Iris pigment epithelial cell (primary cell): ENCODE results near the gene FNIP1.
"Not testable (repeated sequence)": the region's sequence is repeated elsewhere in the genome, so short reads cannot be mapped to it uniquely, and the experiment has no call there.

ENCODE experiments used
- DNase-seq: peaks from one replicate; pipeline ENCODE4 v3.0.0-alpha.2; 2011; ENCODE audit warnings: low read depth

The FNIP1 gene

GRCh38 chr5:131635684-131636572, 160.9 kb downstream of the FNIP1 start:
- peak; percentile 50 for DNase-seq

DNA sequence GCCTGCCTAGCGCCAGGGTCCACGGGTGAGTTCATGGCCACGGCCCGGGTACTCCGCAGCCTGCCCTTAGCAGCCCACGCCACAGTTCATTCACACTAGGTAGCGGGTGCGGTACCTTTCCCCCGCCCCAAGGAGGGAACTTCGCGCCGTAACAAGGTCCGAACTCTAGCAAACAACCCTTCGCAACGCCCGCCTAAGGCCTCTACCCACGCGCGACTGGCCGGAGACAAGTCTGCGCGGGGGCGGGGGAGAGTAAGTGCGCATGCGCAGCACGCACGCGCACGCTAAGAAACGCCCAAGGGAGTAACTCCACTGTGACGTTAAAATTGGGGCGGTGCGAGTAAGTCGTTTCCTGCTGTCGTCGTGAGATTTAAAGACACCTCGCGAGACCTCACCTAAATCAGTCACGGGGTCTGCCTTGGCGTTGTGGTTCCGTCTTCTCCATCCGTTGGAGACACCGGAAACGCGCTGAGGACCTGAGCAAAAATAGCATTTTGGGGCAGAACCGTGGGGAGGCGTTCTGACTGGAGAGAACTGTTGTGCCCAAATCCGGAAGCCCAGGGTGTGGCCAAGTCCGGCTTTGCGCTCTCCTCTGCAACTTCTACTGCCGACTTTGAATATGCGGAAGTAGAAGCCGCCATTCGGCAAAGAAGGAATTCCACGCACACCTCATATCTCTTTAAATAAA, 161.7 kb downstream of the FNIP1 start, which contains the start of gene RAPGEF6:
Gene RAPGEF6, minus strand, starts transcription at position 234 of the 688 bp plus-strand sequence. Its CDS starts 199 bp downstream, at position 35.
- DNase-seq = peak; percentile 100

DNA sequence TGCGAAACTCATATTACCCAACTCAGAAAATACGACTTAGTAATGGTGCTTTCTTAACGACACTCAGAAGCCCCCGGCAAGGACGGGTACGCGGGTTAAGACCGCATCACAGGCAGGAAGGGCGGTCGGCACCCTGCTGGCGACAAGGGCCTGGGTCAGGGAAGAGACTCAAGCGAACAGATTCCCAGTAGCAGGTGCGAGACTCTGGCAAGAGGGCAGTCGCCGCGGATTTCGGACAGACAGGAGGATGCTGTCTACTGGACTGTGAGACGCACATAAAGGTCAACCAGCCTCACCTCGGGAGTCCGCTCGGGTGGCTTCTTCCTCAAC, 162.2 kb downstream of the FNIP1 start:
- DNase-seq = peak; percentile 37

DNA sequence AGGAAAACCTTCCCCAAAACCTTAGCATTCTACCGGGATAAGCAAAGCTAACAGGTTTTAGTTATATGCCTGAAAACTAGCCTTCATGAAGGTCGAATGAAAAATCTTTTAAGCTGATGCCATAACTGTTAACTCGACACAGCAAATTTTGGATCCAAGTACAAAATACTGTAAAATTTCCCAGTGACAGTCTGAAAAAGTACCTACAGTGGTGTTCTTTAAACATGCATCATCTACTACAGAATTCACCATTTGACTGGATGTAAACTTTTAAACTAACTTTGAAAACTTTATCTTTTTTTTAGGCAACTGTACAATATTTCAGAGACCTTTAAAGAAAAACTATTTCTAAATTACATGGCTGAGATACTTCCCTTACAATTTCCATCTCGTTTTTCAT, 162.6 kb downstream of the FNIP1 start:
- no peak for DNase-seq

GRCh38 chr5:131633830-131634229, 163.0 kb downstream of the FNIP1 start:
- no peak for DNase-seq

- DNase-seq = peak; percentile 32
These were observed 165.9 kb downstream of the FNIP1 start for GRCh38 chr5:131630963-131631350.

- no peak for DNase-seq
These were observed 166.4 kb downstream of the FNIP1 start for GRCh38 chr5:131630208-131630962.

- peak; percentile 68 for DNase-seq
These were observed 167.8 kb downstream of the FNIP1 start for GRCh38 chr5:131628990-131629389.

GRCh38 chr5:131627207-131627865, 169.5 kb downstream of the FNIP1 start:
- no peak for DNase-seq

DNA sequence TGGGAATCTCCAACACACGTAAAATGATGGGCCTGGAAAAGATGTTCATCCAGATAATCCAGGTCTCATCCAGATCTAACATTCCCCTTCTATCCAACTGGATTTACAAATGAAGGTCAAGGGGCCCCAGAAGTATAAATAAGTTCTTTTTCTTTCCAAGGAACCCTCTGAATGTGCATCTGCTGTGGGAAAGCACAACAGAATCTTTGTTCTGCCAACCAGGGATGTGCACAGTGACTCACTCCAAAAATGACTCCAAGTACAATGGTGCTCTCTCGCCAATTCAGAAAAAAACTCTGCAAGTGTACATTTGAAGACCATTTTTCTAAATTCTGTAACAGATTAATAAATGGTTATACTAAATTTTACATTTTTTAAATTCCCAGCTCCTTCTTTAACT, 174.2 kb downstream of the FNIP1 start:
- peak; percentile 45 for DNase-seq

DNA sequence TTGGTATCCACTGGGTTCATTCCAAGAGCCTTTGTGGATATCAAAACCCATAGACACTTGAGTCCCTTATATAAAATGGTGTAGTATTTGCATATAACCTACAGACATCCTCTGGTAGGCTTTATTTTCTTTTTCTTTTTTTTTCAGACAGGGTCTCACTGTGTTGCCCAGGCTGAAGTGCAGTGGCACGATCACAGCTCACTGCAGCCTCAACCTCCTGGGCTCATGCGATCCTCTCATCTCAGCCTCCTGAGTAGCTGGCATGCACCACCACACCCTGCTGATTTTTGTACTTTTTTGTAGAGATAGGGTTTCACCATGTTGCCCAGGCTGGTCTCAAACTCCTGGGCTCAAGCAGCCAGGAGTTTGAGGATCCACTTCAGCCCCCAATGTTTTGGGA, 175.7 kb downstream of the FNIP1 start:
- not testable (repeated sequence) for DNase-seq

GRCh38 chr5:131619102-131619501, 177.7 kb downstream of the FNIP1 start:
- DNase-seq = no peak

- no peak for DNase-seq
These were observed 179.5 kb downstream of the FNIP1 start for GRCh38 chr5:131617140-131617822.

DNA sequence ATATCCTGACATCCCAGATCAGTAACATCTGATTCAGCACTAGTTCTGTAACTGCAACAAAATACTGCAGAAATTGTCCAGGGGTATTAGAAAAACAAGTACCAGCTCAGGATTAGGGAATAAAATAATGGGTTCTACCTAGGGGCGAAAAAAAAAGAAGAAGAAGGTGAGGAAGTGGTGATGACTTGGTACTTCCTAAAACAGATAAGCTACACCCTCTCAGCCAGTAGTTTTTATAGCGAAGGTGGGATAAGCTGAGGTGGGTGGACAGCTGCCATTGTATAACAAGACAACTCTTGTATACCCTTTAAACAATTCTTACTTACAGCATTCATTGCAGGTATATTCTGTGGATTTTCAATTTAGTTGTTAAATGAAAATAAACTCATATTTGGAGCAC, 180.9 kb downstream of the FNIP1 start:
- no peak for DNase-seq

DNA sequence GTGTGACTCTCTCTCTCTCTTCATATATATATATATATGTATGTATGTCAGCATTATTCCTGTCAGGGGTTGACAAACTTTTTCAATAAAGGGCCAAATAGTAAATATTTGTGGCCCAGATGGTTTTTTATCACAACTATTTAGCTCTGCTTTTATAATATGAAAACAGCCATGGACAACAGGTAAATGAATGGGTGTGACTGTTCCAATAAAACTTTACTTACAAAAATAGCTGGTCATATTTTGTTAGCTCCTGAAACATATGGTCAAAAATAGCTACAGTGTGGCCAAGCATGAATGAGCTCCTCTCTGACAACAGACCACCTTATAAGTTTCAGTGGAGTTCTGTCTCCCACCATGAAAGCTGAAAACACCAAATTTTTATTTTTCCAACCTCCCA, 183.4 kb downstream of the FNIP1 start:
- no peak for DNase-seq

DNA sequence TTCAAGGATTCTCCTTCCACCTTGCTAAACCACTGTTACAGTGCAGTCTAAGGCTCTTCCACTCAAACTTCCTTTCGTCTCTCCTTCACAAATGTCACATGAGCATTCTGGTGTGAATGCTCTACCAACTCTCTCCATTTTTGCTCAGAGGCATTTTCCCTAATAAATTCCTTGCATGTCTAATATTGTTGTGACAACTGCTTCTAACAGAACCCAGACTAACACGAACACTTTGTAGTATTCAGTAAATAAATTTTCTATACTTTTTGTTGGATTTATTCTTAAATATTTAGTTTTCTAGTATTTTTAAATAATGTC, 185.8 kb downstream of the FNIP1 start:
- DNase-seq = no peak

GRCh38 chr5:131610198-131611063, 186.4 kb downstream of the FNIP1 start:
- peak; percentile 94 for DNase-seq

GRCh38 chr5:131609774-131610173, 187.0 kb downstream of the FNIP1 start:
- peak; percentile 47 for DNase-seq

DNA sequence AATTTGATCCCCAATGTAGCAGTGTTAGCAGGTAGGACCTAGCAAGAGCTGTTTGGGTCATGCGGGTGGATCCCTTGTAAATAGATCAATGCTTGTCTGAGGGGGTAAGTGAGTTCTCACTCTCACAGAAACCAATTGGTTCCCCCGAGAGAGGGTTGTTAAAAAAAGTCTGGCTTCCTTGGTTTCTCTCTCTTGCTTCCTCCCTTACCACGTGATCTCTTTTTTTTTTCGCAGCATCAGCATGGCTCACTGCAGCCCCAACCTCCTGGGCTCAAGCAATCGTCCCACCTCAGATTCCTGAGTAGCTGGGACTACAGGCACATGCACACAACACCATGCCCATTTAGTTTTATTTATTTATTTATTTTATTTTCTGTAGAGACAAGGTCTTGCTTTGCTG, 188.2 kb downstream of the FNIP1 start:
- no peak for DNase-seq

- no peak for DNase-seq
These were observed 188.8 kb downstream of the FNIP1 start for GRCh38 chr5:131607903-131608540.
